Keratinocyte (primary cell): Measurements from ENCODE around the gene DHX34. TPM values are rescaled to one million over a fixed set of nuclear protein-coding genes. Genes with fewer than 3 reads are reported as not detected.

Experiments
- DNase-seq: peaks from one replicate; pipeline ENCODE4 v3.0.0-alpha.2; 2011; ENCODE audit warnings: low read depth, missing footprints, low spot score
- FAIRE-seq: peaks from 2 replicates; lab custom pipeline; 2011; peaks lifted over from hg19 to GRCh38; lab: Jason Lieb, UNC
- H2AFZ ChIP-seq: 2 replicates; pipeline ENCODE4 v1.6.0; 2012; ENCODE audit warnings: low read length, control low read depth, inconsistent platforms; ENCODE audit not compliant: control insufficient read depth
- H3K27ac ChIP-seq: 2 replicates; pipeline ENCODE4 v1.5.1; 2011; ENCODE audit warnings: low read length; ENCODE audit not compliant: control insufficient read depth, insufficient read depth
- H3K27me3 ChIP-seq: 3 replicates; pipeline ENCODE4 v1.6.0; 2011; ENCODE audit warnings: low read length; ENCODE audit not compliant: control insufficient read depth, insufficient read depth; ENCODE audit errors: extremely low read depth
- H3K36me3 ChIP-seq, 2 experiments: 2 replicates in 1 of 2; 3 replicates in 1 of 2; pipeline ENCODE4 v1.5.1; 2011; ENCODE audit warnings: low read length in 2 of 2, mild to moderate bottlenecking in 1 of 2; ENCODE audit not compliant: control insufficient read depth in 2 of 2, insufficient read depth in 2 of 2; ENCODE audit errors: extremely low read depth in 1 of 2
- H3K4me1 ChIP-seq: 3 replicates; pipeline ENCODE4 v1.5.1; 2011; ENCODE audit warnings: low read length; ENCODE audit not compliant: control insufficient read depth, insufficient read depth; ENCODE audit errors: extremely low read depth
- H3K4me2 ChIP-seq: 3 replicates; pipeline ENCODE4 v1.6.0; 2011; ENCODE audit warnings: low read depth, low read length; ENCODE audit not compliant: control insufficient read depth, insufficient read depth; ENCODE audit errors: extremely low read depth
- H3K4me3 ChIP-seq, 3 experiments: fragments of 200-600 bp in 1 of 3; sonication (generic) in 1 of 3; 2 replicates in 2 of 3; 3 replicates in 1 of 3; pipeline ENCODE4 v1.5.1; 2011 to 2016; ENCODE audit warnings: low read length in 3 of 3, mild to moderate bottlenecking in 3 of 3, control low read depth in 2 of 3, inconsistent platforms in 1 of 3, low read depth in 1 of 3, mixed read lengths in 1 of 3, mixed run types in 1 of 3, moderate library complexity in 1 of 3; ENCODE audit not compliant: control insufficient read depth in 2 of 3, insufficient read depth in 2 of 3; ENCODE audit errors: extremely low read depth in 1 of 3
- H3K79me2 ChIP-seq: 2 replicates; pipeline ENCODE4 v1.6.0; 2012; ENCODE audit warnings: low read length; ENCODE audit not compliant: control insufficient read depth, insufficient read depth
- H3K9ac ChIP-seq: 3 replicates; pipeline ENCODE4 v1.6.0; 2011; ENCODE audit warnings: low read length; ENCODE audit not compliant: control insufficient read depth, insufficient read depth; ENCODE audit errors: extremely low read depth
- H3K9me1 ChIP-seq: 3 replicates; pipeline ENCODE4 v1.6.0; 2011; ENCODE audit warnings: low read length; ENCODE audit not compliant: control insufficient read depth, insufficient read depth; ENCODE audit errors: extremely low read depth
- H3K9me3 ChIP-seq: 2 replicates; pipeline ENCODE4 v1.5.1; 2012; ENCODE audit warnings: low read depth, low read length; ENCODE audit not compliant: control insufficient read depth
- H4K20me1 ChIP-seq: 3 replicates; pipeline ENCODE4 v1.6.0; 2011; ENCODE audit warnings: low read length; ENCODE audit not compliant: control insufficient read depth, insufficient read depth; ENCODE audit errors: extremely low read depth
- EZH2 ChIP-seq: IDR thresholded peaks from one replicate; pipeline ENCODE4 v1.6.1; 2012; ENCODE audit warnings: inconsistent platforms, mild to moderate bottlenecking, low read length, moderate library complexity
- dilution Hi-C: fragments of 300-500 bp; cut with MboI; formaldehyde crosslinking; loops from one replicate; pipeline ENCODE4 v1.7.0; 2020; ENCODE audit warnings: low sequenced_read_pairs; ENCODE audit not compliant: extremely low pct_ligation_motif_present
- polyA plus RNA-seq, 5 experiments: library from polyadenylated mRNA; depleted of rRNA in 3 of 5; stranded (reverse) in 3 of 5; stranded (forward) in 1 of 5; unstranded in 1 of 5; fragments of >200 nt; gene quantifications; 1 replicate in 1 of 5; 2 replicates in 3 of 5; 3 replicates in 1 of 5; pipeline versions ENCODE4 v1.2.1 to v1.2.3, GENCODE V29; 2011 to 2012; ENCODE audit warnings: missing spikeins in 2 of 5, low read depth in 1 of 5, low replicate concordance in 1 of 5
- TF ChIP-seq, protein P1 (sequence below), 3 experiments: IDR thresholded peaks in 1 of 3; conservative IDR thresholded peaks in 1 of 3; optimal IDR thresholded peaks in 1 of 3; 2 replicates in 2 of 3; 3 replicates in 1 of 3; pipeline versions ENCODE3 to v1.5.1; 2011; ENCODE audit warnings: low read length in 3 of 3, mild to moderate bottlenecking in 3 of 3, moderate library complexity in 2 of 3, control low read depth in 1 of 3, inconsistent platforms in 1 of 3; ENCODE audit not compliant: insufficient read depth in 2 of 3; ENCODE audit errors: extremely low read depth in 1 of 3

DHX34 gene
- polyA plus RNA-seq, 1 donor (not counting 4 experiments of a cell fraction or from before 2014, with no cell fraction given): 6.4 TPM

DNA sequence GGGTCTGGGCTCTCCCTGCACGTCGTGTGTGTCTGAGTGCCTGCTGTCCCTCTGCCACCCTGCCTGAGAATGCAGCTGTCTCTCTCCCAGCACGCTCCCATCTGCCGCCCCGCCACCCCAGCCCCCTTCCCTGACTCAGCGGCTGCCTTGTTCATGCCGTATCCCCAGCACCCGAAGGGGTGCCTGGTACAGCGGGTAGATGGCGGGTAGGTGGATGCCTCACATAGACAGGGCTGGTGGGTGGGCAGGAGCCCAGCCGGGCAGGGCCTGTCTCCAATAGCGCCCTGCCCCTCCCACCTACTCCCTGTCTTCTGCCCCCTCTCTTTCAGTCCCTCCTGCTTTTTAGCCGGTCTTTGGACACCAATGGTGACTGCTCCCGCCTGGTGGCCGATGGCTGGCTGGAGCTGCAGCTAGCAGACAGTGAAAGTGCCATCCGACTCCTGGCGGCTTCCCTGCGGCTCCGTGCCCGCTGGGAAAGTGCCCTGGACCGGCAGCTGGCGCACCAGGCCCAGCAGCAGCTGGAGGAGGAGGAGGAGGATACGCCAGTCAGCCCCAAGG, 30.3 kb downstream of the DHX34 start:
- H2AFZ ChIP-seq: no peak overlapping the region
- H3K9me1 ChIP-seq: no peaks in the 10 kb centered on the region
- H3K79me2 ChIP-seq: no peaks in the 10 kb centered on the region
- DNase-seq (no peak), FAIRE-seq (no peak)
- H4K20me1 ChIP-seq: no peaks in the 10 kb centered on the region
- H3K9me3 ChIP-seq: no peaks in the 10 kb centered on the region
- no peaks in the 10 kb centered on the region for H3K27me3 ChIP-seq
- dilution Hi-C loops: no loop called here
- TF ChIP-seq, protein P1, sequence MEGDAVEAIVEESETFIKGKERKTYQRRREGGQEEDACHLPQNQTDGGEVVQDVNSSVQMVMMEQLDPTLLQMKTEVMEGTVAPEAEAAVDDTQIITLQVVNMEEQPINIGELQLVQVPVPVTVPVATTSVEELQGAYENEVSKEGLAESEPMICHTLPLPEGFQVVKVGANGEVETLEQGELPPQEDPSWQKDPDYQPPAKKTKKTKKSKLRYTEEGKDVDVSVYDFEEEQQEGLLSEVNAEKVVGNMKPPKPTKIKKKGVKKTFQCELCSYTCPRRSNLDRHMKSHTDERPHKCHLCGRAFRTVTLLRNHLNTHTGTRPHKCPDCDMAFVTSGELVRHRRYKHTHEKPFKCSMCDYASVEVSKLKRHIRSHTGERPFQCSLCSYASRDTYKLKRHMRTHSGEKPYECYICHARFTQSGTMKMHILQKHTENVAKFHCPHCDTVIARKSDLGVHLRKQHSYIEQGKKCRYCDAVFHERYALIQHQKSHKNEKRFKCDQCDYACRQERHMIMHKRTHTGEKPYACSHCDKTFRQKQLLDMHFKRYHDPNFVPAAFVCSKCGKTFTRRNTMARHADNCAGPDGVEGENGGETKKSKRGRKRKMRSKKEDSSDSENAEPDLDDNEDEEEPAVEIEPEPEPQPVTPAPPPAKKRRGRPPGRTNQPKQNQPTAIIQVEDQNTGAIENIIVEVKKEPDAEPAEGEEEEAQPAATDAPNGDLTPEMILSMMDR (optimal IDR thresholded peaks at IDR 0.05 in 1 of 3, IDR thresholded peaks at IDR 0.05 in 1 of 3, conservative IDR thresholded peaks at IDR 0.05 in 1 of 3; ENCODE audit: extremely low read depth in 1 of 3, insufficient read depth in 2 of 3, low read length in 3 of 3): no peak
- TF ChIP-seq EZH2: no peak
- H3K9ac ChIP-seq: no peak overlapping the region
- no peak overlapping the region for H3K27ac ChIP-seq
- H3K36me3 ChIP-seq: peaks cover 23 to 45% of the 10 kb centered on the region in 2 experiments
- no peak overlapping the region for H3K4me3 ChIP-seq
- H3K4me2 ChIP-seq: no peak overlapping the region
- H3K4me1 ChIP-seq: no peaks in the 10 kb centered on the region

DNA sequence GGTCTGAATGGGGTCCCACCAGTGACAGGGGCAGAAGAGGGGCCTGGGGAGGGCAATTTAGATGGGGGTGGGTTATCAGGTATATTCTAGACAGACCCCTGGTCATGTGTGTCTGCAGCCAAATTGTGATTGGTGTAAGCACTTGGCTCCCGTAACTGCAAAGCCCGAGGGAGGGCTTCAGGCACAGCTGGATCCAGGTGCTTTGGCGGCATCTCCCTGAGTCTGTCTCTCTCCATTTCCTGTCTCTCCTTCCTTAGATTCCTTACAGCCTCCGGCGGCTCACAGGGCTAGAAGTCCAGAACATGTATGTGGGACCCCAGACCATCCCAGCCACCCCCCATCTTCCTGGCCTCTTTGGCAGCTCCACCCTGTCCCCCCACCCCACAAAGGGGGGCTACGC, 31.4 kb downstream of the DHX34 start:
- TF ChIP-seq EZH2: no peak
- TF ChIP-seq, protein P1 (optimal IDR thresholded peaks at IDR 0.05 in 1 of 3, IDR thresholded peaks at IDR 0.05 in 1 of 3, conservative IDR thresholded peaks at IDR 0.05 in 1 of 3; ENCODE audit: extremely low read depth in 1 of 3, insufficient read depth in 2 of 3, low read length in 3 of 3): no peak
- Histone ChIP-seq H3K9me1 (no peaks in the 10 kb centered on the region), H2AFZ (no peak overlapping the region), H3K4me2 (no peak overlapping the region), H3K4me3 (no peak overlapping the region), H4K20me1 (no peaks in the 10 kb centered on the region), H3K27me3 (no peaks in the 10 kb centered on the region), H3K27ac (no peak overlapping the region), H3K9ac (no peak overlapping the region), H3K4me1 (no peaks in the 10 kb centered on the region), H3K36me3 (peaks cover 23 to 36% of the 10 kb centered on the region in 2 experiments), H3K9me3 (no peaks in the 10 kb centered on the region), H3K79me2 (no peaks in the 10 kb centered on the region)
- DNase-seq (no peak), FAIRE-seq (no peak)
- dilution Hi-C loops: no loop called here
